ENCODE measurements around the gene TTLL10.
"Not testable (repeated sequence)": the region's sequence is repeated elsewhere in the genome, so short reads cannot be mapped to it uniquely, and the experiment has no call there.

Gene TTLL10

GRCh38 chr1:1181938-1182410 is 8.3 kb downstream of the TTLL10 start:
- in situ Hi-C loops (cut with HindIII; ENCODE audit: low sequenced_read_pairs): no loop called here

DNA sequence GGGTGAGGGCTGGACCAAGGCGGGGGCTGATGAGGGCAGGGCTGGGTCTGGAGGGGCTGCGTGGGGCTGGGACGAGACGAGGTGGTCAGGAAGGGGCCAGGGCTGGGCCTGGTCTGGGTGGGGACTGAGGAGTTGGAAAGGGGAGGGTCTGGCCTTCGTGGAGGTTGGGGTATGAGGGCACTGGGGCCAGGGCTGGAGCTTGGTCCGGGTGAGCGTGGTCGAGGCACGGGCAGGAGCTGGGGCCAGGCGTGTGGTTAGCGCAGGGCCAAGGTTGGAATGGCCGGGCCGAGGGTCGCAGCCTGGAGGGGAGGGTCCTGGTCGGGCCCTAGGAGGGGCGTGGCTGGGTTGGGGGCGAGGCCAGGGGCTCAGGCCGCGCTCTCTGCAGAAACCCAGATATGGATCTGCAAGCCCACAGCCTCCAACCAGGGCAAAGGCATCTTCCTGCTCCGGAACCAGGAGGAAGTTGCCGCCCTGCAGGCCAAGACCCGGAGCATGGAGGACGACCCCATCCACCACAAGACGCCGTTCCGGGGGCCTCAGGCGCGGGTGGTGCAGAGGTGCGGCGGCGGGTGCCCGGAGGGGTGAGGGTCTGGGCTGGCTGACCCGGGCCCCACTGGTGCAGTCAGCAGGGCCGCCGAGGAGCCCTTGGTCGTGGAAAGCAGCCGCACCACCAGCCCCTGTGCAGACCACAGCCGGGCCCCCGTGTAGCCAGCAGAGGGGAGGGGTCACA is 9.0 kb downstream of the TTLL10 start:
- in situ Hi-C loops (cut with HindIII; ENCODE audit: low sequenced_read_pairs): no loop called here

GRCh38 chr1:1183221-1183747 is 9.6 kb downstream of the TTLL10 start:
- in situ Hi-C loops (cut with HindIII; ENCODE audit: low sequenced_read_pairs): no loop called here

- in situ Hi-C loops (cut with HindIII; ENCODE audit: low sequenced_read_pairs): no loop called here
These were observed 10.4 kb downstream of the TTLL10 start for GRCh38 chr1:1183833-1184775.

DNA sequence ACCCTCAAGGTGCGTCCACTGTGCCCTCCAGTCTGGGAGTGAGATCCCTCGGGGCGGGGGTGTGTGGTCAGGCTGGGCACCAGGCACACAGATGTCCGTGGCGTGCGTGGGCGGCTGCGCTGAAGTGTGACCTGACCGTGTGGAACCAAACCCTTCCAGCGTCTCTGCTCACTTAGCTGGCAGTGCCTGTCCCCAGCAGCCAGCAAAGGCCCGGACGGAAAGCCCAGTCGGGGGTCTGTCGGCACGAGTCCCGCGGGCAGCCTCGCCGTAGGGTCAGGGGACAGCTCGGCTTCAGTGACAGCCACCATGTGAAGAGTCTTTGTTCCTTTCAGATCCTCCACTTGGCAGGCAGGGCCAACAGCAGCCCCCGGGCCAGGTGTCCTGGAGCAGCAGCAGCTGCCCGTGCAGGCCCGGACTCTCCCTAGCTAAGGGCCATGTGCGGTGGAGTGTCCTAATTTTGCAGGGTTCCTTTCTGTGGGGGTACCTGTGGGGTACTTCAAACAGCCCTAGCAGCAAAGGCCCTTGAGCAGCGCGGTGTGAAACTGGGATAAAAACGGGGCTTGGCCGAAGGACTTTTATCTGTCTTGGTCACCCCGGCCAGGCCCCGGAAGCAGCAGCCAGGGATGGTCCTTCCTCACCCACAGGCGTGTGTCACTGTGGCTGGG is 11.6 kb downstream of the TTLL10 start:
- in situ Hi-C loops (cut with HindIII; ENCODE audit: low sequenced_read_pairs): no loop called here

DNA sequence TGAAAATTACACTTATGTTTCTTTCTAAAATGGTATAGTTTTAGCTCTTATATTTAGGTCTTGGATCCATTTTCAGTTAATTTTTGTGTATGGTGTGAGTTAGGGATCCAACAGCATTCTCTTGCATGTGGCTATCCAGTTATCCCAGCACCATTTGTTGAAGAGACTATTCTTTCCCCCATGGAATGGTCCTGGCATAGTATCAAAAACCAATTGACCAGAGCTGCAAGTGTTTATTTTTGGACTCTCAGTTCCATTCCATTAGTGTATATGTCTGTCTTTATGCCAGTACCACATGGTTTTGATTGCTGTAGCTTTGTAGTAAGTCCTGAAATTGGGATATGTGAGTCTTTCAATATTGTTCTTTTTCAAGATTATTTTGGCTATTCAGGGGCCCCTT is 14.3 kb downstream of the TTLL10 start:
- in situ Hi-C loops (cut with HindIII; ENCODE audit: low sequenced_read_pairs): no loop called here

GRCh38 chr1:1189111-1189510 is 15.4 kb downstream of the TTLL10 start:
- in situ Hi-C loops (cut with HindIII; ENCODE audit: low sequenced_read_pairs): no loop called here

DNA sequence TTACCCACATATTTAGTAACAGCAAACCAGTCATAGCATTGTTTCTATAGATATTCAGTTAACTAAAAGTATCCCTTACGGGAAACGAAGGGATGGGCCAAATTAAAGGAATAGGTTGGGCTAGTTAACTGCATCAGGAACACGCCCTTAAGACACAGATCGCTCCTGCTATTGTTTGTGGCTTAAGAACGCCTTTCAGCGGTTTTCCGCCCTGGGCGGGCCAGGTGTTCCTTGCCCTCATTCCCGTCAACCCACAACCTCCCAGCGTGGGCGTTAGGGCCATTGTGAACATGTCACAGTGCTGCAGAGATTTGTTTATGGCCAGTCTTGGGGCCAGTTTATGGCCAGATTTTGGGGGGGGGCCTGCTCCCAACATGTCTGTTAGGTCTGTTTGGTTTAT is 18.1 kb downstream of the TTLL10 start:
- in situ Hi-C loops (cut with HindIII; ENCODE audit: low sequenced_read_pairs): no loop called here

- in situ Hi-C loops (cut with HindIII; ENCODE audit: low sequenced_read_pairs): no loop called here
These were observed 21.0 kb downstream of the TTLL10 start for GRCh38 chr1:1194723-1195122.

DNA sequence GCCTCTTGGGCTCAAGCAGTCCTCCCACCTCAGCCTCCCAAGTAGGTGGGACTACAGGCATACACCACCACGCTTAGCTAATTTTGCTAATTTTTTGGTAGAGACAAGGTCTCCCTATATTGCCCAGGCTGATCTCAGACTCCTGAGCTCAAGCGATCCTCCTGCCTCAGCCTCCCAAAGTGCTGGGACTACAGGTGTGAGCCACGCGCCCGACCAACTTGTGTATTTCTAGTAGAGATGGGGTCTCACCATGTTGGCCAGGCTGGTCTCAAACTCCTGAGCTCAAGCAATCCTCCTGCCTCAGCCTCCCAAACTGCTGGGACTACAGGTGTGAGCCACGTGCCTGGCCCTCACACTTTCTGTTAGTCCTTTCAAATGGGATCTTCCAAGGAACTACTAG is 22.0 kb downstream of the TTLL10 start:
- in situ Hi-C loops (cut with HindIII; ENCODE audit: low sequenced_read_pairs): not testable (repeated sequence)

DNA sequence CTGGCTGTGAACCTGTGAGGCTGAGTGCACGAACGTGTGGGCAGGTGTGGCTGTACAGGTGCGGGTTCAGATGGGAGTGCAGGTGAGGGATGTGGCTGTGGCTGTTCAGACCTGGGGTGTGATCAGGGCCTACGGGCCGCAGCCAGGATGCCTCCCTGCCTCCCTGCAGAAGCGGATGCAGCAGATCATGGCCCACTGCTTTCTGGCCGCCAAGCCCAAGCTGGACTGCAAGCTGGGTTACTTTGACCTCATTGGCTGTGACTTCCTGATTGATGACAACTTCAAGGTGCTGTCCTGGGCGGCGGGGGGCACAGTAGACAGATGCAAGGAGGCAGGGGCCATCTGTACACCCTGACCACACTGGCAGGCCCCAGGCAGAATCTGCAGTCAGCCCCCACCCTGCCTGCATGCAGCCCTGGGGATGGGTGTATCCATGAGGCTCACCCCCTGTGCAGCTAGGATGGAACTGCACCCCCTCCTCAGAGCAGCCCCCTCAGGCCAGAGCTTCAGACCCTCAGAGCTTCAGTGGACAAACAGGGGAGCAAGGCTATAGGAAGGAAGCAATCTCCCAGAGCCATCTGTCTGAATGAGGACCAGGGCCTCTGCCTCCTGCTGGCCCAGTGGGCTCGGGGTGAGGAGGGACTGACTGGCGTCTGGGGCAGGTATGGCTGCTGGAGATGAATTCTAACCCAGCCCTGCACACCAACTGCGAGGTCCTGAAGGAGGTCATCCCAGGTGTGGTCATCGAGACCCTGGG is 22.9 kb downstream of the TTLL10 start:
- in situ Hi-C loops (cut with HindIII; ENCODE audit: low sequenced_read_pairs): no loop called here

DNA sequence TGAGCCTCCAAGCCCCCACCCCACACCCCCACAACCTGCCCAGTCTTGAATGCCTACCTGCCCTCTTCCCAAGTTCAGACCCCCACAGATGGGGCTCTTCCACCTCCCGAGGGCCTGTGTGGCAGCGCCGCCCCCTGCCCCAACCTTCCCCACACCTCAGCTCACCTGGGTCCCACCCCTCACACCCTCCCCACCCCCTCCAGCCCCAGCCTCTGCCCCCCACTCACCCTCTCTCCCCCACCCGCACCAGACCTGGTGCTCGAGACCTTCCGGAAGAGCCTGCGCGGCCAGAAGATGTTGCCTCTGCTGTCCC is 23.5 kb downstream of the TTLL10 start:
- in situ Hi-C loops (cut with HindIII; ENCODE audit: low sequenced_read_pairs): no loop called here

DNA sequence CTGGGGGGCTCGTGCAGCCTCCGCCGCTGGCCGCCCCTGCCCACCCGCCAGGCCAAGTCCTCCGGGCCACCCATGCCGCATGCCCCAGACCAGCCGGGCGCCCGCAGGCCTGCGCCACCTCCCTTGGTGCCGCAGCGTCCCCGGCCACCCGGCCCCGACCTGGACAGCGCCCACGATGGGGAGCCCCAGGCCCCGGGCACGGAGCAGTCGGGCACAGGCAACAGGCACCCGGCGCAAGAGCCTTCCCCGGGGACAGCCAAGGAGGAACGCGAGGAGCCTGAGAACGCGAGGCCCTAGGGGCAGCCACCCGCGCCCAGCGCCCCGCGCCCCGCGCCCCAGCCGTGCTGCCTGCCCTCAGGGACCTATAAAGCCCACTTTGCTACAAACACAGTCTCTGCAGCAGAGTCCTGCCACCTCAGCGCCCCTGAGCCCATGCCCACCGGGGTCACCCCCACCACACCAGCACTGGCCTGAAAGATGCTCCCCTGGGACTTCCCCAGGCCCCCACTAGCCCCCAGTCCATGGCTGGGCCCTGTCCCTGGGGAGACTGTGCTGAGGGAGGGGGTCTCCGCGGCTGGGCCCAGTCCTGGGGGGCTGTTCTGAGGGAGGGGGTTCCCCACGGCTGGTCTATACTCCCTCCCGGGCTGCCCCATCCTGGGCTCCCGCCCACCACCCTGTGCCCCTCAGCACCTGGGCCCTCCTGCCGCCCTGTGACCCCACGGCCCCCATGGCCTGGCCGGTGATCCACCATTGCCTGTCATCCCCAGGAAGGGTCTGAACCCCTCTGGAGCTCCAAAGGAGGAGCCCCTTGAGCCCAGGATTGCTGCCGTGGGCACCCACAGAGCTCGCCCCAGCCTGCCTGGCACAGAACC is 24.1 kb downstream of the TTLL10 start:
- in situ Hi-C loops (cut with HindIII; ENCODE audit: low sequenced_read_pairs): no loop called here

DNA sequence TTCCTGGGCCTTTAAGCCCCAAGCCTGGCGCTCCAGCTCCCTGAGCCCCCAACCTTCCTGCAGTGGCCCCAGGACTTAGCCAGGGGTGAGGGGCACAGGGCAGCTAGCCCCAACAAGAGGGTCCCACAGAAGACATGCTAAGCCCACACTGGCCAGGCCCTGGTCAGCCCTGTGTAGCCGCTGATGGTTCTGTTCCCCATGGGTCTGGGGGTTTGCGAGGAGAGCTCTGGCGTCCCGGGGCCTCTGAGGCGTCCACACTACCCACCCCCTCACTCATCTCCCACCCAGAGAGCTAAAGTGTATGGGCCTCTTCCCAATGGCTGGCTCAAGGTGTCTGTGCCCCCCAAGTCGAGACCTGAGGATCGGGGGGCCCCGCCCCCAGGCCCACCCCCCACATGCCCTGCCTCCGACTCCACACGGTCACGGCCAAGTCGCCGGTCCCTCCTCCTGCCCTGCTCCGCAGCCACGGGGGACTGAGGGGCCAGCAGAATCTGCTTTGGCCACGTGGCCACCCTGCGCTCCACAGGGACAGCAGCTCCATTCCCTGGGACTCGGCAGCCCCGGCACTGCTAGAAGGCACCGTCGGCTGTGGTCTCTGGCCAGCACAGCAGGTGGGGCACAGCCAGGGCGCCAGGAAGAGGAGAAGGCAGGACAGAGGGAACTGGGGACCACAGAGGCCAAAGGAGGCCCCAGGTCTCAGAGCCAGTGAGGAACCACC is 24.9 kb downstream of the TTLL10 start:
- in situ Hi-C loops (cut with HindIII; ENCODE audit: low sequenced_read_pairs): no loop called here

GRCh38 chr1:1199141-1199960 is 25.7 kb downstream of the TTLL10 start:
- in situ Hi-C loops (cut with HindIII; ENCODE audit: low sequenced_read_pairs): no loop called here

GRCh38 chr1:1199961-1200875 is 26.5 kb downstream of the TTLL10 start:
- in situ Hi-C loops (cut with HindIII; ENCODE audit: low sequenced_read_pairs): no loop called here

All from endothelial cell of hepatic sinusoid (primary cell).